KMS-11 (cell line): ENCODE results near the gene PLA2G15.

ENCODE experiments used
- H2AFZ ChIP-seq: fragments of 200-600 bp; sonication (generic); 2 replicates; pipeline ENCODE4 v1.6.1; 2016; ENCODE audit warnings: antibody characterized with exemption, mixed run types, low read depth
- H3K27ac ChIP-seq: fragments of 200-600 bp; sonication (generic); 2 replicates; pipeline ENCODE4 v1.6.1; 2016; ENCODE audit warnings: mild to moderate bottlenecking, mixed run types
- H3K27me3 ChIP-seq: fragments of 200-600 bp; sonication (generic); 2 replicates; pipeline ENCODE4 v1.6.1; 2017; ENCODE audit warnings: mild to moderate bottlenecking, low read depth, mixed run types, moderate library complexity; ENCODE audit not compliant: insufficient read depth
- H3K36me3 ChIP-seq: fragments of 200-600 bp; sonication (generic); 2 replicates; pipeline ENCODE4 v1.6.1; 2017; ENCODE audit warnings: mild to moderate bottlenecking, mixed run types; ENCODE audit not compliant: insufficient read depth
- H3K4me1 ChIP-seq: fragments of 200-600 bp; sonication (generic); 2 replicates; pipeline ENCODE4 v1.6.1; 2016; ENCODE audit warnings: mild to moderate bottlenecking, low read depth, mixed run types; ENCODE audit not compliant: poor library complexity, severe bottlenecking
- H3K4me2 ChIP-seq: fragments of 200-600 bp; sonication (generic); 2 replicates; pipeline ENCODE4 v1.7.0; 2016; ENCODE audit warnings: mild to moderate bottlenecking, mixed run types
- H3K4me3 ChIP-seq: fragments of 200-600 bp; sonication (generic); IDR thresholded peaks from 2 replicates; pipeline ENCODE4 v1.6.1; 2017; ENCODE audit warnings: low read depth, low read length, mixed read lengths; ENCODE audit not compliant: insufficient read depth
- H3K79me2 ChIP-seq: fragments of 200-600 bp; sonication (generic); 2 replicates; pipeline ENCODE4 v1.6.1; 2016; ENCODE audit warnings: low read depth, mixed run types; ENCODE audit not compliant: insufficient read depth
- H3K9ac ChIP-seq: fragments of 200-600 bp; sonication (generic); 2 replicates; pipeline ENCODE4 v1.6.1; 2016; ENCODE audit warnings: mild to moderate bottlenecking, mixed run types
- H4K20me1 ChIP-seq: fragments of 200-600 bp; sonication (generic); 2 replicates; pipeline ENCODE4 v1.6.1; 2016; ENCODE audit warnings: mild to moderate bottlenecking, mixed run types; ENCODE audit not compliant: insufficient read depth
- TF ChIP-seq, protein P1 (sequence below): fragments of 200-600 bp; sonication (generic); conservative IDR thresholded peaks from 2 replicates; pipeline ENCODE4 v1.6.1; 2017; ENCODE audit warnings: low read depth, mild to moderate bottlenecking, antibody characterized with exemption, low read length, moderate library complexity, mixed read lengths

Gene PLA2G15

DNA sequence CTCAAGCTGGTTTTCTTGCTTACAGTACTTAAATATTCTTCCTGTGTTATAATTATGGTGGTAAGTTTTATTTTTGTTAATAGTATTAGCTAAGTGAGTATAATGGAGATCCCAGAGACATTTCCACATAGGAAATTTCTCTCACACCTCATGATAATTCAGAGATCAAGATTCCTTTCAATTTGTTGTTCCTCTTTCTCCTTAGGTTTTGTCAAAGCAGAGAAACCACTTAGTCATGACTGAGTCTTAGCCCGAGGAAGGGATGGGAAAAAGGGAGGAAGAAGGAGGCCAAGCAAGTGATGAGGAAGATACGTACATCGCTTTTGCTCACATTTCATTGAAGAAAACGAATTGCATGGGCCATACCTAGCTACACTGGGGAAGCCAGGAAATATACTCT lies 27.7 kb upstream of the PLA2G15 start:
- Histone ChIP-seq H3K4me2 (no peak overlapping the region), H4K20me1 (no peaks in the 10 kb centered on the region), H3K27ac (no peak overlapping the region), H3K9ac (no peak overlapping the region), H3K36me3 (no peaks in the 10 kb centered on the region), H3K4me1 (no peaks in the 10 kb centered on the region), H3K27me3 (no peaks in the 10 kb centered on the region), H3K4me3 (no peak overlapping the region), H3K79me2 (no peaks in the 10 kb centered on the region), H2AFZ (no peak overlapping the region)
- TF ChIP-seq, protein P1, sequence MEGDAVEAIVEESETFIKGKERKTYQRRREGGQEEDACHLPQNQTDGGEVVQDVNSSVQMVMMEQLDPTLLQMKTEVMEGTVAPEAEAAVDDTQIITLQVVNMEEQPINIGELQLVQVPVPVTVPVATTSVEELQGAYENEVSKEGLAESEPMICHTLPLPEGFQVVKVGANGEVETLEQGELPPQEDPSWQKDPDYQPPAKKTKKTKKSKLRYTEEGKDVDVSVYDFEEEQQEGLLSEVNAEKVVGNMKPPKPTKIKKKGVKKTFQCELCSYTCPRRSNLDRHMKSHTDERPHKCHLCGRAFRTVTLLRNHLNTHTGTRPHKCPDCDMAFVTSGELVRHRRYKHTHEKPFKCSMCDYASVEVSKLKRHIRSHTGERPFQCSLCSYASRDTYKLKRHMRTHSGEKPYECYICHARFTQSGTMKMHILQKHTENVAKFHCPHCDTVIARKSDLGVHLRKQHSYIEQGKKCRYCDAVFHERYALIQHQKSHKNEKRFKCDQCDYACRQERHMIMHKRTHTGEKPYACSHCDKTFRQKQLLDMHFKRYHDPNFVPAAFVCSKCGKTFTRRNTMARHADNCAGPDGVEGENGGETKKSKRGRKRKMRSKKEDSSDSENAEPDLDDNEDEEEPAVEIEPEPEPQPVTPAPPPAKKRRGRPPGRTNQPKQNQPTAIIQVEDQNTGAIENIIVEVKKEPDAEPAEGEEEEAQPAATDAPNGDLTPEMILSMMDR, result no peak

DNA sequence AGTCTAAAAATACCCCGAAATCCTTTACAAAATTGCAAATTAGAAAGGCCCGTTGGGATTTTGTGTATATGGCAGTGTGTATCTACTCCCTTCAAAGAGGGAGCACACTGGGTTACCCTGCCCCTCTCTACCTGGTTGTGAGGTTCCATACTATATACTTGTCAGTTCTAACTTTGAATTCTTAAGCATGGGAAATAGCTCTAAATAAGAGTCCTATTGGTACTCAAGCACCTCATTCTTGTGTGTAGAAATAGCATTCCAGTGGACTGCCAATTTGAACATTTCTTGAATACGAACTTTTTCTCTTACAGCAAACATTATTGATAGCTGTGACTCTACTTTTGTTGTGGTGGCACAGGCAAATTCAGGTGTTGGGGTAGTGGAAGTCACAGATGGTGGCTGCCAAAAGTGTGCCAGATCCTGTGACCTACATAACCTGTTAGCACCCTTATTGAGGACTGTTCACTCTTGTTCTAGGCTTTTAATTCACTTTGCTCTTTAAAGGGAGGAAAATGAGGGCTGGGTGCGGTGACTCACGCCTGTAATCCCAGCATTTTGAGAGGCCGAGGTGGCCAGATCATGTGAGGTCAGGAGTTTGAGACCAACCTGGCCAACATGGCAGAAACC lies 25.3 kb upstream of the PLA2G15 start:
- no peak overlapping the region for H3K4me2 ChIP-seq
- H3K27me3 ChIP-seq, result no peaks in the 10 kb centered on the region
- H3K27ac ChIP-seq, result no peak overlapping the region
- no peaks in the 10 kb centered on the region for H4K20me1 ChIP-seq
- H3K79me2 ChIP-seq, result no peaks in the 10 kb centered on the region
- H2AFZ ChIP-seq, result no peak overlapping the region
- H3K36me3 ChIP-seq, result no peaks in the 10 kb centered on the region
- TF ChIP-seq, protein P1, result no peak
- H3K4me1 ChIP-seq, result no peaks in the 10 kb centered on the region
- H3K4me3 ChIP-seq, result no peak overlapping the region
- H3K9ac ChIP-seq, result no peak overlapping the region

DNA sequence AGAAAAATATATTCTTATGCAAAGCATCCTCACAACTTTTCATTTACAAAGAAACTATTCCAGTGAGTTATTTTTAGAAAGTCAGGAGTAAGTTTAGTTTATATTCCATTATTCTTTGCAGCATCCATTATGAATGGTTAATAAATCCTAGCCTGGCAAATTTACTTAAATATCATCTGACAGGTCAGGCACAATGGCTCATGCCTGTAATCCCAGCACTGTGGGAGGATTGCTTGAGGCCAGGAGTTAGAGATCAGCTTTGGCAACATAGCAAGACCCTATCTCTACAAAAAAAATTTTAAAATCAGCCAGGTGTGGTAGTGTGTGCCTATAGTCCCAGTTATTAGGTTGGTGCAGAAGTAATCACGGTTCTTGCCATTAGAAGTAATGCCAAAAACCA lies 22.1 kb upstream of the PLA2G15 start:
- Histone ChIP-seq H3K36me3 (no peaks in the 10 kb centered on the region), H4K20me1 (no peaks in the 10 kb centered on the region), H3K79me2 (no peaks in the 10 kb centered on the region), H3K4me3 (no peak overlapping the region), H3K4me2 (no peak overlapping the region), H3K27me3 (no peaks in the 10 kb centered on the region), H2AFZ (no peak overlapping the region), H3K27ac (no peak overlapping the region), H3K9ac (no peak overlapping the region), H3K4me1 (peaks cover 15% of the 10 kb centered on the region)
- TF ChIP-seq, protein P1, result no peak

DNA sequence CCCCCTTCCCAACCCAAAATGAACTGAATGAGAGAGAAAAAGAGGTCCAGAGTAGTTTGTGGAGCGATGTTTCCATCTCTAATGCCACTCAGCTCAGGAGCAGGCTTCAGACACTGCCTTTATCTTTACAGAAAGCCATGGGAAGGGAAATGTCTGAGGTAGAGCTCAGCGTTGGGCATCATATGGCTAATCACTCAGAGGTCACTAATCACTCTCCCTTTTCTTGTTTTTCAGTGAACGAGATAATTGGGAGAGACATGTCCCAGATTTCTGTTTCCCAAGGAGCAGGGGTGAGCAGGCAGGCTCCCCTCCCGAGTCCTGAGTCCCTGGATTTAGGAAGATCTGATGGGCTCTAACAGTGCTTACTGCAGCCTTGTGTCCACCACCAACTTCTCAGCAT lies 19.1 kb upstream of the PLA2G15 start:
- TF ChIP-seq, protein P1, result no peak
- H3K4me2 ChIP-seq, result no peak overlapping the region
- H3K36me3 ChIP-seq, result no peaks in the 10 kb centered on the region
- peaks cover 15% of the 10 kb centered on the region for H3K4me1 ChIP-seq
- H2AFZ ChIP-seq, result no peak overlapping the region
- no peaks in the 10 kb centered on the region for H3K79me2 ChIP-seq
- H3K27ac ChIP-seq, result no peak overlapping the region
- H3K9ac ChIP-seq, result no peak overlapping the region
- no peaks in the 10 kb centered on the region for H4K20me1 ChIP-seq
- no peak overlapping the region for H3K4me3 ChIP-seq
- H3K27me3 ChIP-seq, result no peaks in the 10 kb centered on the region
